GM18499 (cell line): ENCODE results near the gene EIF4E3.

ENCODE experiments used
- ATAC-seq: cut with Tn5 transposase; IDR thresholded peaks from one replicate; pipeline ENCODE4 v1.9.1; 2021; ENCODE audit warnings: moderate number of reproducible peaks; ENCODE audit not compliant: insufficient read depth, unreplicated experiment

EIF4E3 gene

GRCh38 chr3:71652781-71653413 lies 72.3 kb downstream of the EIF4E3 start:
- no peak for ATAC-seq

- no peak for ATAC-seq
Observed at GRCh38 chr3:71651625-71652024, 73.6 kb downstream of the EIF4E3 start.

- ATAC-seq = no peak
Observed at GRCh38 chr3:71650372-71650771, 74.8 kb downstream of the EIF4E3 start.

GRCh38 chr3:71649757-71650156 lies 75.4 kb downstream of the EIF4E3 start:
- ATAC-seq = no peak

- no peak for ATAC-seq
Observed at GRCh38 chr3:71647751-71648150, 77.5 kb downstream of the EIF4E3 start.

- ATAC-seq = no peak
Observed at GRCh38 chr3:71646971-71647370, 78.2 kb downstream of the EIF4E3 start.

- no peak for ATAC-seq
Observed at GRCh38 chr3:71645140-71645539, 80.1 kb downstream of the EIF4E3 start.

GRCh38 chr3:71641674-71642073 lies 83.5 kb downstream of the EIF4E3 start:
- no peak for ATAC-seq

- ATAC-seq = no peak
Observed at GRCh38 chr3:71640331-71640983, 84.7 kb downstream of the EIF4E3 start.

GRCh38 chr3:71636482-71636881 lies 88.7 kb downstream of the EIF4E3 start:
- ATAC-seq = no peak

- no peak for ATAC-seq
Observed at GRCh38 chr3:71636001-71636400, 89.2 kb downstream of the EIF4E3 start.

- ATAC-seq = no peak
Observed at GRCh38 chr3:71634671-71635070, 90.5 kb downstream of the EIF4E3 start.

GRCh38 chr3:71629711-71630110 lies 95.5 kb downstream of the EIF4E3 start:
- no peak for ATAC-seq

GRCh38 chr3:71629289-71629688 lies 95.9 kb downstream of the EIF4E3 start:
- no peak for ATAC-seq

- ATAC-seq = no peak
Observed at GRCh38 chr3:71628522-71628921, 96.7 kb downstream of the EIF4E3 start.

GRCh38 chr3:71625676-71626075 lies 99.5 kb downstream of the EIF4E3 start:
- no peak for ATAC-seq
